RPMI7951 (cell line): Measurements from ENCODE around the gene ARHGEF17. TPM values are rescaled to one million over a fixed set of nuclear protein-coding genes. Genes with fewer than 3 reads are reported as not detected.

ENCODE experiments used
- DNase-seq: peaks from one replicate; pipeline ENCODE4 v3.0.0-alpha.2; 2012; ENCODE audit warnings: low read depth
- total RNA-seq: library from RNA; depleted of rRNA; stranded (reverse); fragments of >200 nt; shearing (Covaris generic); gene quantifications from 2 replicates; pipeline ENCODE4 v1.2.3, GENCODE V29; 2014

Gene ARHGEF17
- total RNA-seq, 1 experiment from 2014 or later, result 9.1 TPM

DNA sequence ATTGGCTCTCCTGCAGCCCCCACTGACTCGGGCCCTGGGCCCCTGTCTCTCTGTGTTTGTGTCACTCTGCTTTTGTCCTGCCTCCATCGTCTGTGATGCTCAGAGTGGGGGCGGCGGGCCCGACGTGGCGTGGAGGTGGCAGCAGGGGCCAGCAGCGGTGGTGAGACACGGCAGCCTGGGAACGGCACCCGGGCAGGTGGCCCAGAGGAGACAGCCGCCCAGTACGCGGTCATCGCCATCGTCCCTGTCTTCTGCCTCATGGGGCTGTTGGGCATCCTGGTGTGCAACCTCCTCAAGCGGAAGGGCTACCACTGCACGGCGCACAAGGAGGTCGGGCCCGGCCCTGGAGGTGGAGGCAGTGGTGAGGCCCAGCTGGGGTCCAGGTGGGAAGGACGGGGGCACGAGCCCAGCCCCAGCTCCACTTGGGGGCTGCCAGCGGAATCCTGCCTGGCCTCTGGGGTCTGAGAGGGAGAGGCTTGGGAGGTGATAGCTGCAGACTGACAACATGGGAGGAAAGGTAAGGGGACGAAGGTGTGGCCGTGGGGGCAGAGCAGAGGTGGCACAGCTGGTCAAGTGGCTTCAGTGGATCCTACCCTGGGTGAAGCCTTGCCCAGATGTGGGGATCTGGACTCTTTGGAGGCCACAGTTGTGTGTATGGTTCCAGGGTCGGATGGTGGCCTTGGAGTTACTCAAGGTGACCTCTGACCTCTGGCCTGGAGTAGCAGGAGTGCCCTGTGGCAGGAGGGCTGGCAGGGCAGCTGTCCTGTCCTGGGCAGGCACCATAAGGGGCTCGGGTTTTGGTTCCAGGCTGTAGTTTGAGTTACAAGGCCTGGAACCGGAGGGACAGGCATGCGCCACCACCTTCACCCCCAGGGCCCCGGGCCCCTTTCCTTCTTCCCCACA is 84.3 kb downstream of the ARHGEF17 start:
- DNase-seq, result no peak

DNA sequence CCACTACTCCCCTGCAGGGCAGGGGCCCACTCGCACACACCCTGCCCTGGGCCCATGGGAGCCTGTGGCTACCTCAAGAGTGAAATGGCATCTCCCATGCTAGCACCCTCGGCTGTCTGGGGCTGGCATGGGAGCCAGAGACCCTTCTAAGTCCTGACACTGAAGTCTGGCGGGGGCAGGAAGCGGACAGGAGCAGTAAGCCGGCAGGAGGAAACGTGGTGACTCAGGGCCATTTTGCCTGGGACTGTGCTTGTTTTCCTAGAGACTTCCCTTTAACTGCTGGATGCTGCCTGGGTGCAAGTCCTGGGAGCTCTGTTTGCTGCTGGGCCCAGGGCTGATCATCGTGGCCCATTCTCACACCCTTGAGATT is 84.9 kb downstream of the ARHGEF17 start:
- DNase-seq, result no peak

DNA sequence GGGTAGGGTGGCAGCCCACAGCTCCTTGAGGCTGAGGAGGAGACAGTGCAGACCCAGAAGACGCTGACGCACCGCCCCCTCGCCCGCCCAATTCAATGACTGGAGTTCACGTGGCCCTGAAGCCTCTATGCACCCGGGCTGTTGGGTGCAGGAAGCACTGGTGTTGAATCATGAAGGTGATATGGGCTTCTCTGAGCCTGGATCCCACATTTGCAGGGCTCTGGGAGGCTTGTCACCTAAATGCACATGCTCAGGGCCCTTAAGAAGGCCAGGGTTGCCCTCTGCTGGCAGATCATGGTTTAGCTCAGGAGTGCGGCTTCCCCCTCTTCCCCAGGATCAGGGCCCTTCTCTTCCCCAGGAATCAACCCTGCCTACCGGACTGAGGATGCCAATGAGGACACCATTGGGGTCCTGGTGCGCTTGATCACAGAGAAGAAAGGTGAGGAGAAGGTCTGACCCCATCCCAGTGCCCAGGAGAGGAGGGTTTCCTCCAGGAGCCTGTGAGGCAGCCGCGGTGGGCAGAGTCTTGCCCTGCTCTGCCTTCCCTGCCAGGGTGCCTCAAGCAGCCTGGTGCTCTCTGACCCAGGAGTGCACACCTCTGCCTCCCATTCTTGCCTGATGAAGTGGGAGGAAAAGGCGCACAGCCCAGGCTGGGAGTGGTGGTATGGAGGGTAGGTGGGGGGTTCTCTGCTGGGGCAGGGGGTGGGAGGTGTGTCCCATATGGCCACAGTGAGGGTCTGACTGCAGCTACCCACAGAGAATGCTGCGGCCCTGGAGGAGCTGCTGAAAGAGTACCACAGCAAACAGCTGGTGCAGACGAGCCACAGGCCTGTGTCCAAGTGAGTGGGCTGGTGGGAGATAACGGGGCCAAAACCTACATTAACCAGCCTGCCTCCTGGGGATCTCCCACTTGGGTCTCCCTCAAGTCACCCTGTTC is 85.7 kb downstream of the ARHGEF17 start:
- DNase-seq, result peak; percentile 69

DNA sequence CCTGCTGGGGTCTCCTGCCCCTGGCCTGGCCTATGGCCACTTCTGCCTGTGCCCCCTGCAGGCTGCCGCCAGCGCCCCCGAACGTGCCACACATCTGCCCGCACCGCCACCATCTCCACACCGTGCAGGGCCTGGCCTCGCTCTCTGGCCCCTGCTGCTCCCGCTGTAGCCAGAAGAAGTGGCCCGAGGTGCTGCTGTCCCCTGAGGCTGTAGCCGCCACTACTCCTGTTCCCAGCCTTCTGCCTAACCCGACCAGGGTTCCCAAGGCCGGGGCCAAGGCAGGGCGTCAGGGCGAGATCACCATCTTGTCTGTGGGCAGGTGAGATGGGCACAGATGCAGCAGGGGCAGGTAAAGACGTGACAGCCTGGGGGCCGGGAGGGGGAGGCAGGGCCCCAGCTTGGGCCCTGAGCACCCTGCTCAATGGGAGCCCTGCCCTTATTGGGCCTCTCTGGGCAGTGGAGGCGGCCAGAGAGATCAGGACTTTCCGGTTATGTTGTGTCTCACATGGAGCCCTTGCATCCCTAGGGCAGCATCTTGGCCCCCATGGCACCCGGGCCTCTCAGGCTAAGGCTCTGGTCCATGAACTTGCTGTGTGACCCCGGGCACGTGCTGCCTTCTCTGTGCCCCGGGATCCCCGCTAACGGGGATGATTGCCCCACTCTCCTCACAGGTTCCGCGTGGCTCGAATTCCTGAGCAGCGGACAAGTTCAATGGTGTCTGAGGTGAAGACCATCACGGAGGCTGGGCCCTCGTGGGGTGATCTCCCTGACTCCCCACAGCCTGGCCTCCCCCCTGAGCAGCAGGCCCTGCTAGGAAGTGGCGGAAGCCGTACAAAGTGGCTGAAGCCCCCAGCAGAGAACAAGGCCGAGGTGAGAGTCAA is 86.6 kb downstream of the ARHGEF17 start:
- no peak for DNase-seq

DNA sequence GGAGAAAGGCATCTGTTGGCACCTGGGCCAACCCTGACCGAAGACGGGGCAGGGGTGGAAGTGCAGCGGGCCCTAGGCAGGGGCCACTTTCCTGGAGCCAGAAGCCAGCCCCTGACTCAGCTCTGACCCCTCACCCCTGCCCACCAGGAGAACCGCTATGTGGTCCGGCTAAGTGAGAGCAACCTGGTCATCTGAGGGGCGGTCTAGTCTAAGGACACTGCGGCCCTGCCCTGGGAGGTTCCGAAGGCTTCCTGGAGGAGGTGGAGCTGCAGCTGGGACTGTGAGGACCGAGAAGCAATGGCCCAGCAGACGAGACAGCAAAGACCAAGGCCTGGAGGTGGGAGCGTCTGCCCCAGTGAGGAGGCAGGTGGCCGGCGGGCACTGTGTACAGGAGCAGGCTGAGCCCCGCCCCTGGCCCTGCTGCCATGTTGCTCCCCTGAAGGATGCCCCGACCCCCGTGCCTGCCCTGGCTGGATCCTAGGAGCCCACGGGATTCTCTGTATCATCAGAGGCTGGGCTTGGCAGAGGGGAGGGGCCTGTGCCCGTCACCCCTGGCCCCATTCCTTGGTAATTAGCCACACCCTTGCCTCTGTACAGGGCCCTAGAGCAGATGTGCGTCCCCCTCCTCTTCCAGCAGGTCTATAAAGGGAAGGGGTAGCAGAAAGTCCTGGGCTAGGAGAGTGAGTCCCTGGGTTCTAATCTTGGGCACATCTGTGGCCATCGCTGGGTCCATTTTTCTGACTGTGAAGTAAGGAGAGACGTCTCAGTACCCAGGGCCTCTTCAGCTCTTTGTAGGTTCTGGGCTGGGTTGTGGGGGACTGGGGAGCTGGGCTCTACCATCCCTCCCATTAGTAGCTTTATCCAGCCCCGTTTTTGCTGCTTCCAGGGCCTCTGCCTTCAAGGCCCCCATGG is 87.5 kb downstream of the ARHGEF17 start:
- DNase-seq, result no peak

DNA sequence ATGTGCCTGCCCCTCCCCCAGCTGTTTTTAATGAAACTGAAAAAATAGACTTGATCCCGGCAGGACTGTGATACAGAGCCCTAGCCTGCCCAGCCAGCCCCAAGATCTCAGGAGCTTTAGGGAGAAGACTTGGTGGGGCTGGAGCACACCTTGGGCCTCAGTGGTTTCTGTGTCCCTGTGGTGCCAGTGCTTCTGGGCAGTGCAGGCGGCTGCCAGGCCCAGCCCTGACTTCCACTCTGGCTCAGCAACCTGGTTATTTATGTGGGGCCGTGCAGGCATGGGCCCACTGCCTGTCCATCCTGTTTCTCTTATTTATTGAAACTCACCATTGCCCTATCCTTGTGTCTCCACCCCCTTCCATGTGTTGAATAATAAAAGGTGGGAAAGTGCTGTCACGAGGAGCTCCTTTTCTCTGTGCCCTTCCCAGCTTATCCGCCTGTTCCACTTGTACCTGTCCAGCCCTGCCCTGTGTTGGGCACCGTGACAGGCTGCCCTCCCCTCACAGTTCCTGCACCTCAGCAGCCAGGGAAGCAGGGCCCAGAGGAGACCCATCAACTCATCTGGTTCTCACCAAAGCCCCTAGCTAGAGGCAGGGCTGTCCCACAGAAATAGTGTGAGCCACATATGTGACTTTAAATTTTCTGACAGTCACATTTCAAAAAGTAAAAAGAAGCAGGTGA is 88.3 kb downstream of the ARHGEF17 start:
- DNase-seq, result no peak

DNA sequence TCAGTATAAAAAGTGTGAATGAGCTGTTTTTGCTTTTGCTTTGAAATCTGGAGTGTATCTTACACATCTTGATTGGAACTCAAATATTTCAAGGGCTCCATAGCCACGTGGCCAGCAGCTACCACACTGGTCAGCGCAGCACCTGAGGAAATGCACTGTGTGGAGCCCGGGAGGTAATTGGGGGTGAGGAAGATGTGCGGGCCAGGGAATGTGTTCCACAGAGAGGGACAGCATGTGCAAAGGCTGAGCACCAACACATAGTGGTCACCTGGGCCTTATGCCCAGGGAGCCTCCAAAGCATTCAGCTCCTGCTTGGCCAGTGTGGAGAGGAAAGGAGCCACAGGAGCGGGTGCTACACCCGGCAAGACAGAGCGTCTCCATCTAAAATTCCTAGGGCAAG is 88.9 kb downstream of the ARHGEF17 start:
- no peak for DNase-seq

DNA sequence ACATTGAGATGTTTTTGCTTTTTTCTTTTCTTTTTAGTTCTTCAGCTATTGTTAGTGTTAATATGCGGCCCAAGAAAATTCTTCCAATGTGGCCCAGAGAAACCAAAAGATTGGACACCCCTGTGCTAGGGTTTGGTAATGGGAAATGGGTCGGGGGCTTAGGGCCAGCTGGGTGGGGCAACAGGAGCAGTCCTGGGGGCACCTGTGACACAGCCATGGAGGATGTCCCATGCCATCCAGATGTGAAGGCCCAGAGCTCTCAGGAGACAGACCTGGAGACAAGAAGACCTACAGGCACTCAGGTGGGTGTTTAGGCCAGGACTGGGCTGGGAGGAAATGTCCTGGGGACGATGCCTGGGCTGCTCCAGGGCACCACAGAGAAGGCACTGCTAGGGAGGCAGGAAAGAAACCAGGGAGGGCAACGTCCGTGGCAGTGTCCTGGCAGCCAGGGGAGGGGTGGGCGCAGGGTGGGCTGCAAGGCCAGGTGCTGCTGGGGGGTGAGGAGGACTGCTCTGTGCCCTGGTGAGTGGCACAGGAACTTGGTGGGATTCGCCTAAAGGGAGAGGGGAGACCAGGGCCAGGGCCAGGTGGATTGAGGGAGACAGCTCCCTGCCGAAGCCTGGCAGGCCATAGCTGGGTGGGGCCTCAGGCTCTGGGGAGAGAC is 89.5 kb downstream of the ARHGEF17 start:
- no peak for DNase-seq

DNA sequence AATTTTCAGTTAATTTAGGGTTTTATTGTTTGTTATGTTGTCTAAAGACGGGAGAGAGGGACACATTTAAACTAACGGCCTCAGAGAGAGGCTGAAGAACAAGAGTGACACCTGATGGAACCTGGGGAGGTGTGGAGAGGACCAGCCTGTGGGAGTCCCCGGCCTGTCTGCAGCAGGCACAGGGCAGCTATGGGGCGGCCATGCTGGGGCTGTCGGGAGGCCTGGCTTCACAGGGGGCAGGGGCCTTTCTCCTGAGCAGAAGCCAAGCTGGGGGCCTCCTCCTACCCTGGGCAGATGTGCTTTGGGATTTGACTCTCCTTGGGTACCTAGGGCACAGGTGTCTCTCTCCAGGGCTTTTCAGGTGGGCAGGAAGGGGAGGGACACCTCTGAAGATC is 90.1 kb downstream of the ARHGEF17 start:
- no peak for DNase-seq

DNA sequence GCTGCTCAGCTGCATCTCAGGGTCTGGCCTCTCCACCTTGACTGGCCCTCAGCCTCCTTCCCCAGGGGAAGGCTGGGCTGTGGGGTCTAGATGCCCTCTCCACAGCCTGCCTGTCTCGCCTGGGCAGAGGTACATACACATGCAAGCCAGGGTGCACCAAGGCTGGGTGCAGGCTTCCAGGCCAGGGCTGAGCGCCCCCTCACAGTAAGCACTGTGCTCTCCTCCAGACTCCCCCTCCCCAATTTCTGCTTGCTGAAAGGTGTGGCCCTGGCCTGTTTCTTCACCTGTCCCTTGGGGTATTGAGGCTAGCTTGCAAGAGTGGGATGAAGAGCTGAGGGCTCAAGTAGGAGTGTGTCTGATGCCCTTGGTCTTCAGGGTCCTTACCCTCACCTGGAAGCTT is 90.6 kb downstream of the ARHGEF17 start:
- DNase-seq, result no peak

DNA sequence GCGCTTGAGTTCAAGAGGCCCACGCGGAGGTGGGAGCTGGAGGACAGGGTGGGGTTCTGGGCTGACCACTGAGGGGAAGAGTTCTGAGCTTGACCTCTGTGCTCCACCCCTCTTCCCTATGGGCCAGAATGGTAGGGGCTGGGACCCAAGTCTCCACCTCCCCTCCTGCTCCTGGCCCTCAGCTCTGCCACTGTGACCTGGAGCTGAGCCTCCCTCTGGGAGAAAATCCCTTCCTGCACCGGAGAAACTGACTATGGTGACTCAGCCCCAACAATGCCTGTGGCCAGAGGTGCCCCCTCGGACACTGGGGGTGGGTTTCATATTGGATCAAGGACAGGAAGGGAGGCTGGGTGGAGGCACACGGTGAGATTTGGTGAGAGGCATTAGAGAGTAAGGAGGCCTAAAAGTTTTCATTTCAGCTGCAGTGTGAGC is 91.1 kb downstream of the ARHGEF17 start:
- DNase-seq, result peak; percentile 25

DNA sequence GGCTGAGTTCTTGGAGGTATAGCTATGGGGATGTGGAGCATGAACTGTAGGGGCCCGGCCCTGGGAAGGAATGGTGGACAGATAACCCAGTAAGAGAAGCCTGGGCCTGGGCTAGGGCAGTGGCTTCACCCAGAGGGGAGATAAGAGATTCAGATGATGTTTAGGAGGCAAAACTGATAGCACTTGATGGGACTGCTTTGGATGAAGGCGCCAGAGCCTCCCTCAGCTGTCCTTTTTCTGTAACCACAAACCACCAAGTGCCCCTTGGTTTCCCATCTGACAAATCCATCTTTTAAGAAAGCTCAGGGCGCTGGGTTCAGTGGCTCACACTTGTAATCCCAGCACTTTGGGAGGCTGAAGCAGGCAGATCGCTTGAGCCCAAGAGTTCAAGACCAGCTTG is 91.6 kb downstream of the ARHGEF17 start:
- no peak for DNase-seq

DNA sequence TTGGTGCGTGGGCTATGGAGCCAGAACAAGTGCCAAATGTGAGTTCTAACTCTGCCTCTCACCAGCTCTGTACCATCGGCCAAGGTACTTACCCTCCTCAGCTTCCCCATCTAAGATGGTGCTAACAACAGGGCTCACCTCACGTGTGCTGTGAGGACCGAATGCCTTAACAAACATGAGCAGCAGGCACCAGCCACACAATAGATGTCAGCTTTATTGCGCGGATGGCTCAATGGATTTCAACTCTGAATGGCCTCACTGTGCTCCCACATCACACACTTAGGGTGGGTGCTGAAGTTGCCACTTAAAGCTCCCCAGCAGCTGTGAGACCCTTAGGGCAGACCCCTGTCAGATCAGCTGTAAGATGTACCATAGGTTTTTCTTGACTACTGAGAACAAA is 92.2 kb downstream of the ARHGEF17 start:
- no peak for DNase-seq

DNA sequence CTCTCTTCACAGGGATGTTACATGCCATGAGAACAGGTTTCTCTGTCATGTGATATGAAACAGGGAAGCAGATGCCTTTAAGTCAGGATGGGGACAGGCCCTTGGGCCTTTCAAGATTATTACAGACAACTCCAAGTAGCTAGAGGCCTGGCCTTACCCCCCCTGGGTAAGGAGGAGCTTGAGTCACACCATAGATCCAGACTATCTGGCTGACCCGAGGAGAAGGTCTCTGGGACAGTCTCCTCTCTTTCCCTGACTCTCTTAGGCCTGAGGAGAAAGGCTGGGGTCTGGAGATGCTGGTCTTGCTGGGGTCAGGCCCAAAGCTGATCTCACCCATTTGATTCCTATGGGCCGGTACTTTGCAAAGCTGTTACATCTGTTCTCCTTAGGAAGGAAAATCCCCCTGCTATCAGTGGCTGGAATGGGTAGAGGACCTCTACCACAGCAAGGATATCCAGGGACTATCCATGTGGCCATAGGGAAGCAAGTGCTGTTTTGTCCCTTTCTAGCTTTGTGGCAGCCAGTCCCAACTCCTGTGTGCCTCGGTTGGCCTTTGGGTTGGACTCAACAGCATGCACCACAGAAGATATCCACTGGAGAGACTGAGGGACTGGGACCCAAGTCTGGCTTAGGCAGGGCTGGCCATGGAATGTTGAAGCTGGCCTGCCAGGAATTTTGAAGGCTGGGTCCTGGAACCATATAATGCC is 93.3 kb downstream of the ARHGEF17 start:
- no peak for DNase-seq

DNA sequence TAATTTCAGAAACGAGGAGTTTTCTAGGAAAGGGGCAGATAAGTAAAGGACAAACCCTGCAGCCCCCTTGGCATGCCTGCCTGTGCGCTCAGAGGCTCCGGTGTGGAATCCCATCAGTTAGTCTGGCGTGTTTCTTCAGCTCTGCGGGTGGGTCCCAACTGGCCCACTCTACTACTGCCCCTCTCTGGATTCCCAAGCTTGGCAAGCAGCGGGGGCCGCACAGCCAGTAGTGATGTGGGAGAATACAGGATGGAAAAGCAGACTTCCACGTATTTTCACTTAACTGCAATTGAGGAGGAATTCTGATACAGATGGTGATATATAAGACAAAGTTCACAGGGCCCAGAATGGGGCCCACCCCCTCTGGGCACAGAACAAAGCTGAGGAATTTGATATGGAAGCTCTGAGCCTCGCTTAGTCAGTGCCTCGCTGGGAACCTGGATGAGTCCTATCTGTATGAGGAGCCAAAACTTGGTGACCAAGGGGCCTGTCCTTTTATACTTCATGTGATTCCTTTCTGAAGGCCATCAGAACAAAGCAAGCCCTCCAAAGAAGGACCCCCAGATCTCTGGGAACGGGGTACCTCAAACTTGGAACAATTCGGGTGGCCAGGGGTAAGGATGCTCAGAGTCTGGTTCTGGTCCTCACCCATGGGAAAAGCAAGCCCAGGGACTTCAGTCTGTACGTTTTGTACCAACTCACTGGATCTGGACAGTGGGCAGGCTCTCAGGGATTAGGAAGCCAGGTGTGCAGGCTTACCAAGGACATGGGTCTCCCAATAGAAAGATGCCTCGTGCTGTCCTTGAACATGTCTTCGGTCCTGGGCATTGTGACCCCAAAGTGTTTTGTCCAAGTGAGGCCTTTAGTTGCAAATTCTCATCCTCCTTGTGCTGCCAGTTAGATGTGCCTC is 94.1 kb downstream of the ARHGEF17 start:
- DNase-seq, result no peak

DNA sequence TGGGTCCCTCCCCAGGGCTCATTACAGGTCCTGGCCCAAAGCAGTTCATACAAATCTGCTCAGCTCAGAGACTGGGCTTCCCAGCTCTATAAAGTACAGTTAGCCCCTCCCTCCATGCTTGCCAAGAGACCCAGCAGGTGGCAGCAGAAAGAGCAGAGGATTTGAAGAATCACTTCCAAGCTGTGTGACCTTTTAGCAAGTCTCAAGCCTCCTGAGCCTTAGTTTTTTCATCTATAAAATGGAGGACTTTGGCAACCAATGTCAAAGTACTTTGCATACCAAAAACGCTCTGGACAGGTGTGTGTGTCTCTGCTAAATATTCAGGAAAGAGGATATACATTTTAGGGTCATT is 94.7 kb downstream of the ARHGEF17 start:
- DNase-seq, result peak; percentile 18

DNA sequence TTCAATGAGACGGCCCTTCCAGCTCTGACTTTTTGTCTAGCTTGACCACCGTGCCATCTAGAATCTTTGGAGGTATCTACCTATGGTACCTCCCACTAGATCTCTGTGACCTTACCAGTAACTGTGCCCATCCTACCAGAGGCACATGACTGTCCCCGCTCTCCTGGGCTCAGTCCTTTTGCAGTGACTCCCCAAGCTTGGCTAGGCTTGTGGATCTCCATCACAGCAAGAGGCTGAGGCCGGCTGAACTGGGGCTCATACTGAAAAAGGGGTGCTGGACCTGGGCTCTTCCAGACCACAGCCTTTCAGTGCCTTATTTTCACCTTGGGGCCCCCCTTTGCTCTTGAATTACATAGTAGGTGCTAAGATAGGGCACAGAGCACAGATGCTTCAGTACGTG is 95.5 kb downstream of the ARHGEF17 start:
- no peak for DNase-seq

DNA sequence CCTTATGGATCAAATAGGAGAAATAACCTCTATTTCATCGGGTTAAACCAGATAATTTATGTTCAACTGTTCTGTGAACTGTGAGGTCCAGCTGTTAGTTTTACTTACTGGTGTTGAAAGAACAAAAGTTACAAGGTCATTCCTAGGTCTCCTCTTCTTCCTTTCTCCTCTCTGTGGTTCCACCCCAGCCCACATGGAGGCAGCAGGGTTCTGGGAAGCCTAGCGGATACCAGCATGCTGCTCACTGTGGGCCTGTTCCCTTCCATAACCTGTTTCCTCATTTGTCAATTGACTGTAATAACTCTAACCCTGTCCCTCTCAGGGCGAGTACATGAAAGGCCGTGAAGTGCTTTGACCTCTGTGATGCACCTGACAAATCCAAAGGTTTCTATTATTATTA is 96.0 kb downstream of the ARHGEF17 start:
- peak; percentile 40 for DNase-seq
